ENCODE measurements around the gene EPOP. TPM values are rescaled to one million over a fixed set of nuclear protein-coding genes. Genes with fewer than 3 reads are reported as not detected.
A peak's percentile ranks its signal among the peaks of the same experiment; 100 is the strongest.

The EPOP gene
- total RNA-seq, 1 donor from 2014 or later = 8.0 TPM

- H3K4me2 ChIP-seq = peak overlapping the region; percentile 54
- peak overlapping the region; percentile 76 for H3K27ac Mint-ChIP-seq
- peaks cover 11% of the 10 kb centered on the region for H3K4me1 ChIP-seq
- H3K36me3 ChIP-seq = no peaks in the 10 kb centered on the region
- no peaks in the 10 kb centered on the region for H3K9me3 ChIP-seq (ENCODE audit: low read depth)
- peaks cover 15% of the 10 kb centered on the region for H3F3A ChIP-seq (ENCODE audit: low read depth)
- TF ChIP-seq EZH2 (IDR thresholded peaks at IDR 0.05) (no peak), CTCF (IDR thresholded peaks at IDR 0.05) (no peak), EZH2phosphoT487 (IDR thresholded peaks at IDR 0.05) (no peak)
- peaks cover 70% of the 10 kb centered on the region for H3K27me3 ChIP-seq
- H3K4me3 Mint-ChIP-seq = peak overlapping the region; percentile 8
- no peaks in the 10 kb centered on the region for H3K36me3 Mint-ChIP-seq
- no peaks in the 10 kb centered on the region for H3K79me2 ChIP-seq (ENCODE audit: low read depth)
- peaks cover 2% of the 10 kb centered on the region for H3K9me3 Mint-ChIP-seq
- H3K9ac ChIP-seq = no peak overlapping the region
- H3K4me1 Mint-ChIP-seq = peaks cover 17% of the 10 kb centered on the region
- H3K27ac ChIP-seq = no peak overlapping the region
- H3K27me3 Mint-ChIP-seq (ENCODE audit: insufficient read depth, low read depth) = peaks cover 9% of the 10 kb centered on the region
- no peak for DNase-seq (ENCODE audit: low spot score)
- no peak overlapping the region for H3K4me3 ChIP-seq
- peak overlapping the region; percentile 5 for H2AFZ ChIP-seq (replicated peaks)
- peaks cover 3% of the 10 kb centered on the region for H4K20me1 ChIP-seq (ENCODE audit: low read depth)
These were observed 19.1 kb upstream of the EPOP start for GRCh38 chr17:38693700-38694329.

- Mint-ChIP-seq H3K4me1 (peaks cover 17% of the 10 kb centered on the region), H3K4me3 (no peak overlapping the region), H3K27ac (no peak overlapping the region), H3K36me3 (no peaks in the 10 kb centered on the region), H3K9me3 (no peaks in the 10 kb centered on the region), H3K27me3 (ENCODE audit: insufficient read depth, low read depth) (peaks cover 8% of the 10 kb centered on the region)
- Histone ChIP-seq H3K27me3 (peaks cover 61% of the 10 kb centered on the region), H3K9me3 (ENCODE audit: low read depth) (no peaks in the 10 kb centered on the region), H3K4me2 (no peak overlapping the region), H2AFZ (replicated peaks) (no peak overlapping the region), H3F3A (ENCODE audit: low read depth) (peaks cover 9% of the 10 kb centered on the region), H3K4me1 (peaks cover 11% of the 10 kb centered on the region), H3K27ac (no peak overlapping the region), H3K79me2 (ENCODE audit: low read depth) (no peaks in the 10 kb centered on the region), H3K36me3 (no peaks in the 10 kb centered on the region), H3K4me3 (no peak overlapping the region), H3K9ac (no peak overlapping the region), H4K20me1 (ENCODE audit: low read depth) (no peaks in the 10 kb centered on the region)
- no peak for TF ChIP-seq CTCF (IDR thresholded peaks at IDR 0.05)
- TF ChIP-seq EZH2 (IDR thresholded peaks at IDR 0.05) = no peak
- TF ChIP-seq EZH2phosphoT487 (IDR thresholded peaks at IDR 0.05) = no peak
- DNase-seq (ENCODE audit: low spot score) = no peak
These were observed 16.4 kb upstream of the EPOP start for GRCh38 chr17:38691154-38691553.

- Histone ChIP-seq H3K79me2 (ENCODE audit: low read depth) (no peaks in the 10 kb centered on the region), H3K9ac (no peak overlapping the region), H3K4me2 (no peak overlapping the region), H3K27me3 (peaks cover 63% of the 10 kb centered on the region), H3F3A (ENCODE audit: low read depth) (peaks cover 9% of the 10 kb centered on the region), H3K27ac (no peak overlapping the region), H3K36me3 (no peaks in the 10 kb centered on the region), H4K20me1 (ENCODE audit: low read depth) (no peaks in the 10 kb centered on the region), H3K4me3 (no peak overlapping the region), H3K9me3 (ENCODE audit: low read depth) (no peaks in the 10 kb centered on the region), H3K4me1 (peaks cover 11% of the 10 kb centered on the region), H2AFZ (replicated peaks) (no peak overlapping the region)
- TF ChIP-seq EZH2phosphoT487 (IDR thresholded peaks at IDR 0.05) (no peak), EZH2 (IDR thresholded peaks at IDR 0.05) (no peak), CTCF (IDR thresholded peaks at IDR 0.05) (no peak)
- DNase-seq (ENCODE audit: low spot score) = no peak
- peaks cover 17% of the 10 kb centered on the region for H3K4me1 Mint-ChIP-seq
- H3K36me3 Mint-ChIP-seq = no peaks in the 10 kb centered on the region
- H3K27me3 Mint-ChIP-seq (ENCODE audit: insufficient read depth, low read depth) = peaks cover 8% of the 10 kb centered on the region
- no peak overlapping the region for H3K4me3 Mint-ChIP-seq
- no peak overlapping the region for H3K27ac Mint-ChIP-seq
- no peaks in the 10 kb centered on the region for H3K9me3 Mint-ChIP-seq
These were observed 15.6 kb upstream of the EPOP start for GRCh38 chr17:38690386-38690785.

All from neural progenitor cell (in vitro differentiated cells).